SK-N-SH treated with all-trans-retinoic acid at 6 μM for 48 hours (cell line): ENCODE data around the gene EXD3.
"Not testable (repeated sequence)": the region's sequence is repeated elsewhere in the genome, so short reads cannot be mapped to it uniquely, and the experiment has no call there.

Source experiments
- ATAC-seq: fragments of 200-7000 bp; cut with Tn5 transposase; 3 replicates; pipeline ENCODE4 v1.9.1; 2020; ENCODE audit warnings: mild to moderate bottlenecking, moderate library complexity
- ARNTL ChIP-seq: fragments of 450-650 bp; formaldehyde crosslinking; IDR thresholded peaks from 2 replicates; pipeline ENCODE4 v1.5.0; 2020; ENCODE audit warnings: low read depth, mild to moderate bottlenecking, moderate library complexity, borderline replicate concordance
- CSDC2 ChIP-seq: fragments of 250-450 bp; sonication (Bioruptor Pico); IDR thresholded peaks from 2 replicates; pipeline ENCODE4 v1.5.0; 2020; ENCODE audit warnings: mild to moderate bottlenecking, moderate library complexity
- ESRRG ChIP-seq: fragments of 250-450 bp; sonication (Bioruptor Pico); IDR thresholded peaks from 2 replicates; pipeline ENCODE4 v1.6.1; 2021; ENCODE audit warnings: mild to moderate bottlenecking
- GLIS3 ChIP-seq: fragments of 250-450 bp; sonication (Bioruptor Pico); IDR thresholded peaks from 2 replicates; pipeline ENCODE4 v1.5.0; 2020; ENCODE audit warnings: mild to moderate bottlenecking, moderate library complexity
- ISL1 ChIP-seq: fragments of 250-450 bp; sonication (Bioruptor Pico); IDR thresholded peaks from 2 replicates; pipeline ENCODE4 v2.1.2; 2022; ENCODE audit warnings: mild to moderate bottlenecking, moderate library complexity
- OSR1 ChIP-seq: fragments of 250-450 bp; sonication (Bioruptor Pico); IDR thresholded peaks from 2 replicates; pipeline ENCODE4 v1.8.0; 2022; ENCODE audit warnings: moderate library complexity, mild to moderate bottlenecking, inconsistent platforms
- RARB ChIP-seq: fragments of 250-450 bp; sonication (Bioruptor Pico); IDR thresholded peaks from 2 replicates; pipeline ENCODE4 v1.8.0; 2021; ENCODE audit warnings: mild to moderate bottlenecking, moderate library complexity
- SNAI2 ChIP-seq: fragments of 250-450 bp; sonication (Bioruptor Pico); IDR thresholded peaks from 2 replicates; pipeline ENCODE4 v1.5.0; 2020; ENCODE audit warnings: mild to moderate bottlenecking, moderate library complexity
- TOX ChIP-seq: fragments of 250-450 bp; sonication (Bioruptor Pico); IDR thresholded peaks from 2 replicates; pipeline ENCODE4 v1.8.0; 2021; ENCODE audit warnings: mild to moderate bottlenecking, moderate library complexity, borderline replicate concordance
- ZC3H10 ChIP-seq: fragments of 250-450 bp; sonication (Bioruptor Pico); IDR thresholded peaks from 2 replicates; pipeline ENCODE4 v1.5.1; 2021; ENCODE audit warnings: mild to moderate bottlenecking, moderate library complexity
- ZFP3 ChIP-seq: fragments of 250-450 bp; sonication (Bioruptor Pico); IDR thresholded peaks from 2 replicates; pipeline ENCODE4 v1.5.0; 2020; ENCODE audit warnings: mild to moderate bottlenecking, moderate library complexity
- ZFP30 ChIP-seq: fragments of 450-650 bp; formaldehyde crosslinking; IDR thresholded peaks from 2 replicates; pipeline ENCODE4 v1.5.0; 2022; ENCODE audit warnings: mild to moderate bottlenecking, moderate library complexity
- ZNF565 ChIP-seq: fragments of 450-650 bp; formaldehyde crosslinking; conservative IDR thresholded peaks from 2 replicates; pipeline ENCODE4 v1.5.0; 2020; ENCODE audit warnings: low read depth, mild to moderate bottlenecking, moderate library complexity
- ZNF70 ChIP-seq: fragments of 450-650 bp; formaldehyde crosslinking; IDR thresholded peaks from 2 replicates; pipeline ENCODE4 v1.5.0; 2020; ENCODE audit warnings: mild to moderate bottlenecking, moderate library complexity
- ZNF8 ChIP-seq: fragments of 450-650 bp; formaldehyde crosslinking; IDR thresholded peaks from 2 replicates; pipeline ENCODE4 v1.5.0; 2020; ENCODE audit warnings: mild to moderate bottlenecking, moderate library complexity
- TF ChIP-seq, protein P1 (sequence below): fragments of 250-450 bp; sonication (Bioruptor Pico); IDR thresholded peaks from 2 replicates; pipeline ENCODE4 v1.5.0; 2020; ENCODE audit warnings: mild to moderate bottlenecking, moderate library complexity
- TF ChIP-seq, protein P2 (sequence below): fragments of 250-450 bp; sonication (Bioruptor Pico); IDR thresholded peaks from 2 replicates; pipeline ENCODE4 v1.5.1; 2020; ENCODE audit warnings: low read depth, mild to moderate bottlenecking, moderate library complexity
- TF ChIP-seq, protein P3 (sequence below): fragments of 250-450 bp; sonication (Bioruptor Pico); IDR thresholded peaks from 2 replicates; pipeline ENCODE4 v1.8.0; 2020; ENCODE audit warnings: mild to moderate bottlenecking, moderate library complexity, borderline replicate concordance
- TF ChIP-seq, protein P4 (sequence below): fragments of 250-450 bp; sonication (Bioruptor Pico); IDR thresholded peaks from 2 replicates; pipeline ENCODE4 v1.8.0; 2021; ENCODE audit warnings: low read depth, mild to moderate bottlenecking, moderate library complexity, borderline replicate concordance

The EXD3 gene

DNA sequence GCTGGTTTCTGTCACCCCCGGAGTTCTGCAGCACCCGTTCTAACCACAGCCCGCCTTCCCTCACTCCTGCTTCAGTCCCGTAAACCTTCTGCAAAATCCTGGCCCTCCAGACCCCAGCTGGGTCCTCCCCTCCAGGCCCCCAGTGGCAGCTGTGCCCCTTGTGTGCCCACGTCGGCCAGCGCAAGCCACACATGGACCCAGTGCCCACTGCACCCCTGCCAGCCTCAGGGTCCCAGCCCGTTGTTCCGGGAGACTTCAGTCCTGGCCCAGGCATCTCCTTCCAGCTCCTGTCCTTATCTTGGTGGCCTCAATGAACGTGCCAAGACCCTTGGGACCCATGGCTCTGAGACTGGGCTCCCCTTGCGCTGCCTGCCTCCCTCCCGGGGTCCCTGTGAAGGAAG is 43.2 kb downstream of the EXD3 start:
- TF ChIP-seq ZC3H10 (CRISPR knock-in tag) (no peak), SNAI2 (no peak), ZNF8 (CRISPR knock-in tag) (no peak), ZNF565 (CRISPR knock-in tag) (no peak), TOX (CRISPR knock-in tag) (no peak), ARNTL (no peak), ZFP3 (CRISPR knock-in tag) (no peak), CSDC2 (CRISPR knock-in tag) (no peak), ZFP30 (CRISPR knock-in tag) (no peak), RARB (no peak), ZNF70 (CRISPR knock-in tag) (no peak), GLIS3 (CRISPR knock-in tag) (no peak)
- TF ChIP-seq, protein P1, sequence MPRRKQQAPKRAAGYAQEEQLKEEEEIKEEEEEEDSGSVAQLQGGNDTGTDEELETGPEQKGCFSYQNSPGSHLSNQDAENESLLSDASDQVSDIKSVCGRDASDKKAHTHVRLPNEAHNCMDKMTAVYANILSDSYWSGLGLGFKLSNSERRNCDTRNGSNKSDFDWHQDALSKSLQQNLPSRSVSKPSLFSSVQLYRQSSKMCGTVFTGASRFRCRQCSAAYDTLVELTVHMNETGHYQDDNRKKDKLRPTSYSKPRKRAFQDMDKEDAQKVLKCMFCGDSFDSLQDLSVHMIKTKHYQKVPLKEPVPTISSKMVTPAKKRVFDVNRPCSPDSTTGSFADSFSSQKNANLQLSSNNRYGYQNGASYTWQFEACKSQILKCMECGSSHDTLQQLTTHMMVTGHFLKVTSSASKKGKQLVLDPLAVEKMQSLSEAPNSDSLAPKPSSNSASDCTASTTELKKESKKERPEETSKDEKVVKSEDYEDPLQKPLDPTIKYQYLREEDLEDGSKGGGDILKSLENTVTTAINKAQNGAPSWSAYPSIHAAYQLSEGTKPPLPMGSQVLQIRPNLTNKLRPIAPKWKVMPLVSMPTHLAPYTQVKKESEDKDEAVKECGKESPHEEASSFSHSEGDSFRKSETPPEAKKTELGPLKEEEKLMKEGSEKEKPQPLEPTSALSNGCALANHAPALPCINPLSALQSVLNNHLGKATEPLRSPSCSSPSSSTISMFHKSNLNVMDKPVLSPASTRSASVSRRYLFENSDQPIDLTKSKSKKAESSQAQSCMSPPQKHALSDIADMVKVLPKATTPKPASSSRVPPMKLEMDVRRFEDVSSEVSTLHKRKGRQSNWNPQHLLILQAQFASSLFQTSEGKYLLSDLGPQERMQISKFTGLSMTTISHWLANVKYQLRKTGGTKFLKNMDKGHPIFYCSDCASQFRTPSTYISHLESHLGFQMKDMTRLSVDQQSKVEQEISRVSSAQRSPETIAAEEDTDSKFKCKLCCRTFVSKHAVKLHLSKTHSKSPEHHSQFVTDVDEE (CRISPR knock-in tag), result no peak
- TF ChIP-seq, protein P2, sequence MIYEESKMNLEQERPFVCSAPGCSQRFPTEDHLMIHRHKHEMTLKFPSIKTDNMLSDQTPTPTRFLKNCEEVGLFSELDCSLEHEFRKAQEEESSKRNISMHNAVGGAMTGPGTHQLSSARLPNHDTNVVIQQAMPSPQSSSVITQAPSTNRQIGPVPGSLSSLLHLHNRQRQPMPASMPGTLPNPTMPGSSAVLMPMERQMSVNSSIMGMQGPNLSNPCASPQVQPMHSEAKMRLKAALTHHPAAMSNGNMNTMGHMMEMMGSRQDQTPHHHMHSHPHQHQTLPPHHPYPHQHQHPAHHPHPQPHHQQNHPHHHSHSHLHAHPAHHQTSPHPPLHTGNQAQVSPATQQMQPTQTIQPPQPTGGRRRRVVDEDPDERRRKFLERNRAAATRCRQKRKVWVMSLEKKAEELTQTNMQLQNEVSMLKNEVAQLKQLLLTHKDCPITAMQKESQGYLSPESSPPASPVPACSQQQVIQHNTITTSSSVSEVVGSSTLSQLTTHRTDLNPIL, result no peak
- TF ChIP-seq, protein P3, sequence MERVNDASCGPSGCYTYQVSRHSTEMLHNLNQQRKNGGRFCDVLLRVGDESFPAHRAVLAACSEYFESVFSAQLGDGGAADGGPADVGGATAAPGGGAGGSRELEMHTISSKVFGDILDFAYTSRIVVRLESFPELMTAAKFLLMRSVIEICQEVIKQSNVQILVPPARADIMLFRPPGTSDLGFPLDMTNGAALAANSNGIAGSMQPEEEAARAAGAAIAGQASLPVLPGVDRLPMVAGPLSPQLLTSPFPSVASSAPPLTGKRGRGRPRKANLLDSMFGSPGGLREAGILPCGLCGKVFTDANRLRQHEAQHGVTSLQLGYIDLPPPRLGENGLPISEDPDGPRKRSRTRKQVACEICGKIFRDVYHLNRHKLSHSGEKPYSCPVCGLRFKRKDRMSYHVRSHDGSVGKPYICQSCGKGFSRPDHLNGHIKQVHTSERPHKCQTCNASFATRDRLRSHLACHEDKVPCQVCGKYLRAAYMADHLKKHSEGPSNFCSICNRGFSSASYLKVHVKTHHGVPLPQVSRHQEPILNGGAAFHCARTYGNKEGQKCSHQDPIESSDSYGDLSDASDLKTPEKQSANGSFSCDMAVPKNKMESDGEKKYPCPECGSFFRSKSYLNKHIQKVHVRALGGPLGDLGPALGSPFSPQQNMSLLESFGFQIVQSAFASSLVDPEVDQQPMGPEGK (CRISPR knock-in tag), result no peak
- TF ChIP-seq, protein P4, sequence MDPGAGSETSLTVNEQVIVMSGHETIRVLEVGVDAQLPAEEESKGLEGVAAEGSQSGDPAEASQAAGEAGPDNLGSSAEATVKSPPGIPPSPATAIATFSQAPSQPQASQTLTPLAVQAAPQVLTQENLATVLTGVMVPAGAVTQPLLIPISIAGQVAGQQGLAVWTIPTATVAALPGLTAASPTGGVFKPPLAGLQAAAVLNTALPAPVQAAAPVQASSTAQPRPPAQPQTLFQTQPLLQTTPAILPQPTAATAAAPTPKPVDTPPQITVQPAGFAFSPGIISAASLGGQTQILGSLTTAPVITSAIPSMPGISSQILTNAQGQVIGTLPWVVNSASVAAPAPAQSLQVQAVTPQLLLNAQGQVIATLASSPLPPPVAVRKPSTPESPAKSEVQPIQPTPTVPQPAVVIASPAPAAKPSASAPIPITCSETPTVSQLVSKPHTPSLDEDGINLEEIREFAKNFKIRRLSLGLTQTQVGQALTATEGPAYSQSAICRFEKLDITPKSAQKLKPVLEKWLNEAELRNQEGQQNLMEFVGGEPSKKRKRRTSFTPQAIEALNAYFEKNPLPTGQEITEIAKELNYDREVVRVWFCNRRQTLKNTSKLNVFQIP (CRISPR knock-in tag), result no peak
- ATAC-seq, result no peak

DNA sequence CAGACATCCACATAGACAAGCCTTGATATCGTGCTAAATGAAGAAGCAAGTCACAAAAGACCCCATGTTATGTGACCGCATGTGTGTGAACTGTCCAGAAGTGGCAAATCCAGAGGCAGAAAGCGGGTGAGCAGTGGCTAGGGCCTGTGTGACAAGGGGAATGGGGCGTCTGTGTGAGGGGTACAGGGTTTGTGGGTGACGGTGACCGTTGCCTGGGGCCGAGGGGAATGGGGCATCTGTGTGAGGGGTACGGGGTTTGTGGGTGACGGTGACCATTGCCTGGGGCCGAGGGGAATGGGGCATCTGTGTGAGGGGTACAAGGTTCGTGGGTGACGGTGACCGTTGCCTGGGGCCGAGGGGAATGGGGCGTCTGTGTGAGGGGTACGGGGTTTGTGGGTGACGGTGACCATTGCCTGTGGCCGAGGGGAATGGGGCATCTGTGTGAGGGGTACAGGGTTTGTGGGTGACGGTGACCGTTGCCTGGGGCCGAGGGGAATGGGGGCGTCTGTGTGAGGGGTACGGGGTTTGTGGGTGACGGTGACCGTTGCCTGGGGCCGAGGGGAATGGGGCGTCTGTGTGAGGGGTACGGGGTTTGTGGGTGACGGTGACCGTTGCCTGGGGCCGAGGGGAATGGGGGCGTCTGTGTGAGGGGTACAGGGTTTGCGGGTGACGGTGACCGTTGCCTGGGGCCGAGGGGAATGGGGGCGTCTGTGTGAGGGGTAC is 44.1 kb downstream of the EXD3 start:
- ATAC-seq, result not testable (repeated sequence)

DNA sequence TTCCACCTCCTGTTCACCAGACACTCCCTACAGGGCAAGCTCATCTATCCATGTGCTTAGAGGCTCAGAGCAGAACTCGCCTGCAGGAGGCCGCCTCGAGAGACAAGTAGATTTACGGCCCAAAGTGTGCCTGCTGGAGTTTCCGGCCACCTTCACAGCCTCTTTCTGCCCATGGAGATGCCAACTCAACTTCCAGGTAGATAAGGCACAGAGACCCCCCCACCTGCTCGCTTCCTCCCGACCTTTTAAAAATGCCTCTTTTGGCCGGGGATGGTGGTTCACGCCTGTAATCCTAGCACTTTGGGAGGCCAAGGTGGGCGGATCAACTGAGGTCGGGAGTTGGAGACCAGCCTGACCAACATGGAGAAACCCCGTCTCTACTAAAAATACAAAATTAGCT is 46.6 kb downstream of the EXD3 start:
- ATAC-seq, result no peak
- TF ChIP-seq, protein P2, result no peak
- TF ChIP-seq ZNF565 (CRISPR knock-in tag), result no peak
- no peak for TF ChIP-seq GLIS3 (CRISPR knock-in tag)
- no peak for TF ChIP-seq ESRRG (CRISPR knock-in tag)
- TF ChIP-seq, protein P3 (CRISPR knock-in tag), result no peak
- TF ChIP-seq, protein P1 (CRISPR knock-in tag), result no peak
- no peak for TF ChIP-seq OSR1
- no peak for TF ChIP-seq ZFP30 (CRISPR knock-in tag)
- no peak for TF ChIP-seq ZNF8 (CRISPR knock-in tag)
- TF ChIP-seq ARNTL, result no peak
- TF ChIP-seq ISL1 (CRISPR knock-in tag), result no peak
- TF ChIP-seq ZFP3 (CRISPR knock-in tag), result no peak
- TF ChIP-seq ZNF70 (CRISPR knock-in tag), result no peak
